H7 (cell line): Measurements from ENCODE around the gene APCS. TPM values are rescaled to one million over a fixed set of nuclear protein-coding genes. Genes with fewer than 3 reads are reported as not detected.

Source experiments
- DNase-seq: peaks from one replicate; pipeline ENCODE4 v3.0.0; 2012
- H3K27me3 ChIP-seq: 2 replicates; pipeline ENCODE4 v1.6.0; 2011; ENCODE audit warnings: mild to moderate bottlenecking, low read length; ENCODE audit not compliant: control insufficient read depth, insufficient read depth
- H3K36me3 ChIP-seq: replicated peaks from 2 replicates; pipeline ENCODE4 v1.5.1; 2011; ENCODE audit warnings: low read length; ENCODE audit not compliant: control insufficient read depth, insufficient read depth
- H3K4me3 ChIP-seq: 2 replicates; pipeline ENCODE4 v1.5.1; 2011; ENCODE audit warnings: low read depth, mild to moderate bottlenecking, control low read depth, low read length, moderate library complexity; ENCODE audit not compliant: insufficient read depth
- total RNA-seq: library from RNA; depleted of rRNA; stranded (reverse); fragments of >200 nt; shearing (Covaris generic); gene quantifications from 2 replicates; pipeline ENCODE4 v1.2.3, GENCODE V29; 2014; rRNA removed

Gene APCS
- total RNA-seq, 1 experiment from 2014 or later: not detected

DNA sequence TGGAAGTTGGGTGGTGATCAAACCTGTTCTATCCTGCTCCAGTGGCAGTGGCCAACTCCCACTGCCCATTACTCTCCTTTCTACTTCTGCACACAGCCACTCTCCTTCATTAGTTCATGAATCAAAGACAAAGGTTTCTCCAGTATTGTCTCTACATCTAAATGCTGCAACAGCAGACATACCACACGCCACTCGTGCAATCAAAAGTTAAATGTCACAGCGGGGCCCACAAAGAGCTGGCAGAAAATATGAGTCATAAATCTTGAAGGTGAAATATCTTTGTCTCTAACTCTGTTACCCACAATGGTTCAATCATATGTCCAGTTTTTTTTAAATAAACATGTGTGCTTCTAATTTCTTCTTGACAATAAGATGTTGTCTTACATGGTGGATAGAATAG, 13.3 kb downstream of the APCS start:
- H3K4me3 ChIP-seq: no peak overlapping the region
- no peak for DNase-seq
- H3K36me3 ChIP-seq: no peaks in the 10 kb centered on the region
- no peaks in the 10 kb centered on the region for H3K27me3 ChIP-seq

- no peaks in the 10 kb centered on the region for H3K27me3 ChIP-seq
- DNase-seq: no peak
Measured at GRCh38 chr1:159602501-159602999, 14.9 kb downstream of the APCS start.

GRCh38 chr1:159612211-159612885, 24.7 kb downstream of the APCS start:
- H3K4me3 ChIP-seq: no peak overlapping the region
- H3K36me3 ChIP-seq: no peaks in the 10 kb centered on the region; the same call in 1 of the 2 replicates
- DNase-seq: no peak

More at GRCh38 chr1:159602501-159602999, 14.9 kb downstream of the APCS start:
- no peaks in the 10 kb centered on the region for H3K36me3 ChIP-seq
- H3K4me3 ChIP-seq: no peak overlapping the region

GRCh38 chr1:159632922-159633321, 45.3 kb downstream of the APCS start:
- H3K4me3 ChIP-seq: no peak overlapping the region
- no peaks in the 10 kb centered on the region for H3K36me3 ChIP-seq
- no peaks in the 10 kb centered on the region for H3K27me3 ChIP-seq
- DNase-seq: no peak

More at GRCh38 chr1:159612211-159612885, 24.7 kb downstream of the APCS start:
- H3K27me3 ChIP-seq: no peaks in the 10 kb centered on the region

Other genes starting within 250 kb of the APCS start
- not detected in 2 replicates for gene OR10J4, start 155.6 kb upstream of the APCS start, total RNA-seq
- not detected in 2 replicates for gene OR10J1, start 148.1 kb upstream of the APCS start, total RNA-seq
- gene OR10J5, start 51.8 kb upstream of the APCS start, total RNA-seq: not detected in 2 replicates
- gene CRP, start 126.8 kb downstream of the APCS start, total RNA-seq: not detected in 2 replicates
- 74.9 and 81.6 TPM in 2 replicates for gene DUSP23, start 193.1 kb downstream of the APCS start, total RNA-seq
- not detected in 2 replicates for gene FCRL6, start 214.5 kb downstream of the APCS start, total RNA-seq
- gene SLAMF8, start 239.0 kb downstream of the APCS start, total RNA-seq: not detected in 2 replicates